A673 (cell line): Measurements from ENCODE around the gene LRRC74A. TPM values are rescaled to one million over a fixed set of nuclear protein-coding genes. Genes with fewer than 3 reads are reported as not detected.

ENCODE experiments used
- BruUV-seq: library from RNA; stranded (reverse); fragments of 400-500 nt; replicated peaks from 2 replicates; lab custom pipeline; 2021; lab: Mats Ljungman, UMichigan
- CTCF ChIA-PET: fragments of 300-600 bp; sonication (Branson Sonifier 250); formaldehyde crosslinking; loops from one replicate; lab custom pipeline; 2022; ENCODE audit warnings: antibody characterized with exemption; lab: Charles Lee
- POLR2A ChIA-PET: fragments of 300-600 bp; sonication (Branson Sonifier 250); formaldehyde crosslinking; loops from one replicate; lab custom pipeline; 2022; ENCODE audit warnings: antibody characterized with exemption; ENCODE audit not compliant: low non-redundant PET; lab: Charles Lee
- DNase-seq: peaks from one replicate; pipeline ENCODE4 v3.0.0-alpha.2; 2015; ENCODE audit warnings: low spot score
- H3K27ac ChIP-seq: fragments of 200-600 bp; sonication (generic); 2 replicates; pipeline ENCODE4 v1.5.1; 2016; ENCODE audit warnings: mixed run types, low read depth, mild to moderate bottlenecking, mixed read lengths, antibody characterized with exemption, low read length; ENCODE audit not compliant: poor library complexity, severe bottlenecking
- H3K27me3 ChIP-seq: fragments of 200-600 bp; sonication (generic); replicated peaks from 2 replicates; pipeline ENCODE4 v1.6.1; 2017; ENCODE audit warnings: mixed run types, low read depth, mild to moderate bottlenecking, mixed read lengths, antibody characterized with exemption, low read length; ENCODE audit not compliant: insufficient read depth, poor library complexity
- H3K36me3 ChIP-seq: fragments of 200-600 bp; sonication (generic); 2 replicates; pipeline ENCODE4 v1.6.1; 2016; ENCODE audit warnings: mixed run types, mild to moderate bottlenecking, mixed read lengths, antibody characterized with exemption, low read length; ENCODE audit not compliant: insufficient read depth, poor library complexity, severe bottlenecking
- H3K4me1 ChIP-seq: fragments of 200-600 bp; sonication (generic); 2 replicates; pipeline ENCODE4 v1.6.1; 2017; ENCODE audit warnings: mixed run types, mild to moderate bottlenecking, mixed read lengths, antibody characterized with exemption, low read length; ENCODE audit not compliant: insufficient read depth, poor library complexity, severe bottlenecking
- H3K4me3 ChIP-seq: fragments of 200-600 bp; sonication (generic); 2 replicates; pipeline ENCODE4 v1.5.1; 2016; ENCODE audit warnings: low read depth, mixed run types, mild to moderate bottlenecking, mixed read lengths, low read length; ENCODE audit not compliant: poor library complexity, severe bottlenecking
- H3K9me3 ChIP-seq: fragments of 200-600 bp; sonication (generic); 2 replicates; pipeline ENCODE4 v1.6.1; 2016; ENCODE audit warnings: mixed run types, low read depth, mild to moderate bottlenecking, mixed read lengths, antibody characterized with exemption, low read length; ENCODE audit not compliant: poor library complexity, severe bottlenecking
- EZH2 ChIP-seq: fragments of 200-600 bp; sonication (generic); IDR thresholded peaks from 2 replicates; pipeline ENCODE4 v1.6.1; 2017; ENCODE audit warnings: borderline replicate concordance, low read depth, mild to moderate bottlenecking, mixed read lengths, antibody characterized with exemption, low read length; ENCODE audit not compliant: poor library complexity, severe bottlenecking
- intact Hi-C: fragments of 100-400 bp; cut with micrococcal nuclease; formaldehyde crosslinking; loops from one replicate; pipeline ENCODE4 v1.10.0; 2022; ENCODE audit not compliant: unreplicated experiment
- total RNA-seq: library from RNA; stranded (reverse); gene quantifications from 2 replicates; pipeline ENCODE4 v1.2.3, GENCODE V29; 2021
- TF ChIP-seq, protein P1 (sequence below): fragments of 300-800, 200-600 bp; sonication (generic); conservative IDR thresholded peaks from 2 replicates; pipeline ENCODE4 v1.5.1; 2017; ENCODE audit warnings: low read depth, mild to moderate bottlenecking, antibody characterized with exemption, low read length, moderate library complexity, mixed read lengths

The LRRC74A gene
- total RNA-seq, 1 experiment from 2014 or later: not detected

DNA sequence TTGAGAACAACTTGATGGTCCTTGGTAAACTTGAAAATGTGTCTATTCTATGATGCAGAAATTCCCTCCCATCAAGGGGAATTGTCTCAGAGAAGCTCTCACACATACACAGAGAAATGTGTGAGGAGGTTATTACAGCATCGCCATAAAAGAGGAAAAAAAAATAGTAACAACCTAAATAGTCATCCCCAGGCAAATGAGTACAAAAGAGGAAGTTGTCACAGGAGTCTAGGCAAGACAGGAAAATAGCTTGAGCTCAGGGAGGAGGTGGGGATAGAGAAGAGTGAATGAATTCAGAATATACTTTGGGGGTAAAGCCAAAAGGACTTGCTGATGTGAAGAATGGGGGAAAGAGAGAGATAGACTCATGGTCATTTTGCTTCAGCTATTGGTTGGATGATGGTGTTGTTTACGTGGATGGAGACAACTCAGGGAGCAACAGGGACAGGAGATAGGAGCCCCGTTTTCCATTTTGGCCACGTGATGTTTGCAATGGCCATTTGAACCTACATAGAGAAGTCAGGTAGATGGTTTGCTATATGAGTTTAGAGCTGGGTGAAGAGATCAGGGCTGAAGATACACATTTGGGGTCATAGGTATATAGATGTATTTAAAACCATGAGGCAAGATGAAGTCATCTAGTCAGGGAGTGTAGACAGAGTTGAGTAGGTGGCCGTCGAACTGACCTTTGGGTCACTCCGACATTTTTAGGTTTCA, 20.3 kb downstream of the LRRC74A start:
- ChIA-PET POLR2A (interaction anchor here (0.6 kb wide), 1 partner anchor 928 kb away, joined by 3 read pairs; no protein-coding TSS in a partner anchor), CTCF (no interaction called here)
- H3K27ac ChIP-seq: no peak overlapping the region
- BruUV-seq: no TSS peak
- no peaks in the 10 kb centered on the region for H3K4me1 ChIP-seq
- peaks cover 3% of the 10 kb centered on the region for H3K27me3 ChIP-seq
- H3K36me3 ChIP-seq: no peaks in the 10 kb centered on the region
- DNase-seq: no peak
- TF ChIP-seq, protein P1, sequence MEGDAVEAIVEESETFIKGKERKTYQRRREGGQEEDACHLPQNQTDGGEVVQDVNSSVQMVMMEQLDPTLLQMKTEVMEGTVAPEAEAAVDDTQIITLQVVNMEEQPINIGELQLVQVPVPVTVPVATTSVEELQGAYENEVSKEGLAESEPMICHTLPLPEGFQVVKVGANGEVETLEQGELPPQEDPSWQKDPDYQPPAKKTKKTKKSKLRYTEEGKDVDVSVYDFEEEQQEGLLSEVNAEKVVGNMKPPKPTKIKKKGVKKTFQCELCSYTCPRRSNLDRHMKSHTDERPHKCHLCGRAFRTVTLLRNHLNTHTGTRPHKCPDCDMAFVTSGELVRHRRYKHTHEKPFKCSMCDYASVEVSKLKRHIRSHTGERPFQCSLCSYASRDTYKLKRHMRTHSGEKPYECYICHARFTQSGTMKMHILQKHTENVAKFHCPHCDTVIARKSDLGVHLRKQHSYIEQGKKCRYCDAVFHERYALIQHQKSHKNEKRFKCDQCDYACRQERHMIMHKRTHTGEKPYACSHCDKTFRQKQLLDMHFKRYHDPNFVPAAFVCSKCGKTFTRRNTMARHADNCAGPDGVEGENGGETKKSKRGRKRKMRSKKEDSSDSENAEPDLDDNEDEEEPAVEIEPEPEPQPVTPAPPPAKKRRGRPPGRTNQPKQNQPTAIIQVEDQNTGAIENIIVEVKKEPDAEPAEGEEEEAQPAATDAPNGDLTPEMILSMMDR: no peak
- TF ChIP-seq EZH2: no peak
- intact Hi-C loops: no loop called here
- H3K4me3 ChIP-seq: no peak overlapping the region
- H3K9me3 ChIP-seq: no peaks in the 10 kb centered on the region

DNA sequence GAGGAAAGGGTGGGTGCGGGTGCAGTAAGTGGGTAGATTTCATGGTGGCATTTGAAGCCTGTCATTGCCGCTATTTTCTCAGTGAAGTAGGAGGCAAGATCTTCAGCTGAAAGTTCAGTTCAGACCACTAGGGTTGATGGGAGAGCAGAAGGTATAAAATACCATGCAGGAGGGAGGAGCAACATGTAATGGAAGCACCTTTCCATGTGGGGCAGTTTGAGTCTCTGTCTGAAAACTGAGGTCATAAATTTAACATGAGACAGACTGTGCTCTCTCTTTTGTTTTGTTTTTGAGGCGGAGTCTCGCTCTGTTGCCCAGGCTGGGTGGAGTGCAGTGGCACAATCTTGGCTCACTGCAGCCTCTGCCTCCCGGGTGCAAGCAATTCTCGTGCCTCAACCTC, 22.7 kb downstream of the LRRC74A start:
- ChIA-PET CTCF (no interaction called here), POLR2A (no interaction called here)
- no TSS peak for BruUV-seq
- Histone ChIP-seq H3K27ac (no peak overlapping the region), H3K9me3 (no peaks in the 10 kb centered on the region), H3K27me3 (no peaks in the 10 kb centered on the region), H3K4me3 (no peak overlapping the region), H3K36me3 (no peaks in the 10 kb centered on the region), H3K4me1 (no peaks in the 10 kb centered on the region)
- DNase-seq: no peak
- intact Hi-C loops: no loop called here
- TF ChIP-seq EZH2: no peak
- TF ChIP-seq, protein P1: no peak

DNA sequence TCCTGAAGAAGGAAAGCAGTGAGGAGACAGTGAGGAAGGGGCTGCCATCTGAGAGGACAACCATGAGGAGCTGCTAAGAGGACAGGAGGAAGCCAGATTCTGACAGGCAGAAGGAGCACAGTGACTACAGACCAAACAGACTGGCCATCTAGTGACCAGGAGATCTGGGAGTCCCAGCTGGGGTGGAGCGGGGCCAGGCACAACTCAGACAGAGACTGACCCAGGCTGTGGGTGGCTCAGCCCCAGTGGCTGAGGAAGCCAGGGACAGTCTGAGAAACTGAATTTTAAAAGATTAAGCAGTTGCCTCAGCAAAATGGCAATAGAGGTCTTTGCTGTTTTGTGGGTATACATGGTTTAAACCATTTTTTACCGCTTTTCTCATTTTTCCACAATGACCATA, 28.9 kb downstream of the LRRC74A start:
- peaks cover 3% of the 10 kb centered on the region for H3K27me3 ChIP-seq
- BruUV-seq: no TSS peak
- ChIA-PET CTCF (no interaction called here), POLR2A (no interaction called here)
- intact Hi-C loops: no loop called here
- H3K36me3 ChIP-seq: no peaks in the 10 kb centered on the region
- no peaks in the 10 kb centered on the region for H3K9me3 ChIP-seq
- no peak for DNase-seq
- no peaks in the 10 kb centered on the region for H3K4me1 ChIP-seq
- H3K4me3 ChIP-seq: no peak overlapping the region
- no peak overlapping the region for H3K27ac ChIP-seq
- TF ChIP-seq, protein P1: no peak
- TF ChIP-seq EZH2: no peak
